H7 (cell line): ENCODE measurements around the gene LIN9. TPM values are rescaled to one million over a fixed set of nuclear protein-coding genes. Genes with fewer than 3 reads are reported as not detected.
"Not testable (repeated sequence)": the region's sequence is repeated elsewhere in the genome, so short reads cannot be mapped to it uniquely, and the experiment has no call there.

Experiments used
- DNase-seq: peaks from one replicate; pipeline ENCODE4 v3.0.0; 2012
- H3K27me3 ChIP-seq: 2 replicates; pipeline ENCODE4 v1.6.0; 2011; ENCODE audit warnings: mild to moderate bottlenecking, low read length; ENCODE audit not compliant: control insufficient read depth, insufficient read depth
- H3K36me3 ChIP-seq: replicated peaks from 2 replicates; pipeline ENCODE4 v1.5.1; 2011; ENCODE audit warnings: low read length; ENCODE audit not compliant: control insufficient read depth, insufficient read depth
- H3K4me3 ChIP-seq: 2 replicates; pipeline ENCODE4 v1.5.1; 2011; ENCODE audit warnings: low read depth, mild to moderate bottlenecking, control low read depth, low read length, moderate library complexity; ENCODE audit not compliant: insufficient read depth
- total RNA-seq: library from RNA; depleted of rRNA; stranded (reverse); fragments of >200 nt; shearing (Covaris generic); gene quantifications from 2 replicates; pipeline ENCODE4 v1.2.3, GENCODE V29; 2014; rRNA removed

The LIN9 gene
- 19.9 and 29.0 TPM in 2 replicates for total RNA-seq

GRCh38 chr1:226308723-226309397 is at the start of gene LIN9:
Gene LIN9, minus strand, starts transcription at chr1:226309164. Its CDS starts 25 bp downstream, at chr1:226309139.
- peaks cover 4% of the 10 kb centered on the region for H3K27me3 ChIP-seq
- peak; percentile 95 for DNase-seq
- peak within 1 kb of the TSS; percentile 98 for H3K4me3 ChIP-seq
- no peaks in the 10 kb centered on the region for H3K36me3 ChIP-seq

GRCh38 chr1:226357416-226357815 is 48.5 kb upstream of the LIN9 start:
- Histone ChIP-seq H3K4me3 (no peak overlapping the region), H3K36me3 (peaks cover 28% of the 10 kb centered on the region), H3K27me3 (no peaks in the 10 kb centered on the region)
- no peak for DNase-seq

GRCh38 chr1:226355669-226356551 is 46.9 kb upstream of the LIN9 start:
- no peaks in the 10 kb centered on the region for H3K27me3 ChIP-seq
- peaks cover 19% of the 10 kb centered on the region for H3K36me3 ChIP-seq
- DNase-seq: no peak
- H3K4me3 ChIP-seq: no peak overlapping the region

GRCh38 chr1:226355016-226355415 is 46.1 kb upstream of the LIN9 start:
- Histone ChIP-seq H3K36me3 (peaks cover 13% of the 10 kb centered on the region), H3K27me3 (no peaks in the 10 kb centered on the region), H3K4me3 (no peak overlapping the region)
- no peak for DNase-seq

GRCh38 chr1:226353698-226354525 is 44.9 kb upstream of the LIN9 start:
- peaks cover 8% of the 10 kb centered on the region for H3K36me3 ChIP-seq
- no peak for DNase-seq

GRCh38 chr1:226351709-226352108 is 42.7 kb upstream of the LIN9 start:
- peak; percentile 57 for DNase-seq
- Histone ChIP-seq H3K36me3 (peaks cover 1% of the 10 kb centered on the region; the same call in 1 of the 2 replicates), H3K27me3 (no peaks in the 10 kb centered on the region), H3K4me3 (no peak overlapping the region)

More at GRCh38 chr1:226353698-226354525, 44.9 kb upstream of the LIN9 start:
- Histone ChIP-seq H3K4me3 (no peak overlapping the region), H3K27me3 (no peaks in the 10 kb centered on the region)

- Histone ChIP-seq H3K36me3 (no peaks in the 10 kb centered on the region), H3K27me3 (no peaks in the 10 kb centered on the region), H3K4me3 (no peak overlapping the region)
- no peak for DNase-seq
These were observed 41.5 kb upstream of the LIN9 start for GRCh38 chr1:226350519-226350865.

GRCh38 chr1:226349801-226350518 is 41.0 kb upstream of the LIN9 start:
- no peaks in the 10 kb centered on the region for H3K27me3 ChIP-seq
- H3K4me3 ChIP-seq: no peak overlapping the region
- H3K36me3 ChIP-seq: no peaks in the 10 kb centered on the region
- no peak for DNase-seq

- H3K36me3 ChIP-seq: no peaks in the 10 kb centered on the region
- no peaks in the 10 kb centered on the region for H3K27me3 ChIP-seq
- H3K4me3 ChIP-seq: no peak overlapping the region
- DNase-seq: no peak
These were observed 40.1 kb upstream of the LIN9 start for GRCh38 chr1:226349081-226349480.

- no peak for DNase-seq
- Histone ChIP-seq H3K36me3 (no peaks in the 10 kb centered on the region), H3K27me3 (no peaks in the 10 kb centered on the region), H3K4me3 (no peak overlapping the region)
These were observed 35.7 kb upstream of the LIN9 start for GRCh38 chr1:226344441-226345259.

GRCh38 chr1:226342656-226343055 is 33.7 kb upstream of the LIN9 start:
- no peaks in the 10 kb centered on the region for H3K27me3 ChIP-seq
- H3K36me3 ChIP-seq: no peaks in the 10 kb centered on the region
- H3K4me3 ChIP-seq: no peak overlapping the region
- no peak for DNase-seq

GRCh38 chr1:226340111-226340510 is 31.1 kb upstream of the LIN9 start:
- not testable (repeated sequence) for H3K36me3 ChIP-seq, H3K4me3 ChIP-seq, H3K27me3 ChIP-seq, DNase-seq

- no peak overlapping the region for H3K4me3 ChIP-seq
- no peaks in the 10 kb centered on the region for H3K36me3 ChIP-seq
- DNase-seq: no peak
- no peaks in the 10 kb centered on the region for H3K27me3 ChIP-seq
These were observed 28.4 kb upstream of the LIN9 start for GRCh38 chr1:226337276-226337875.
